Thoracic aorta (tissue), 2 donors: ENCODE results near the gene FLOT2. TPM values are rescaled to one million over a fixed set of nuclear protein-coding genes. Genes with fewer than 3 reads are reported as not detected.
"Not testable (repeated sequence)": the region's sequence is repeated elsewhere in the genome, so short reads cannot be mapped to it uniquely, and the experiment has no call there.

Experiments
- ATAC-seq: fragments of 150-250 bp; one replicate; pipeline ENCODE4 v1.8.0; 2017; ENCODE audit warnings: low read depth; ENCODE audit not compliant: insufficient number of reproducible peaks, low FRiP score
- DNase-seq: peaks from one replicate; pipeline ENCODE4 v3.0.0-alpha.2; 2020; ENCODE audit warnings: low spot score
- H3K27ac ChIP-seq, 2 donors: fragments of 200-600 bp; sonication (generic); 1 replicate in 1 of 2; 2 replicates in 1 of 2; pipeline ENCODE4 v1.5.1; 2016; ENCODE audit warnings: mild to moderate bottlenecking in 2 of 2, moderate library complexity in 2 of 2
- H3K27me3 ChIP-seq: fragments of 200-600 bp; sonication (generic); replicated peaks from 2 replicates; pipeline ENCODE4 v1.6.0; 2016; ENCODE audit warnings: mild to moderate bottlenecking; ENCODE audit not compliant: insufficient read depth
- H3K36me3 ChIP-seq: fragments of 200-600 bp; sonication (generic); one replicate; pipeline ENCODE4 v1.5.1; 2016
- H3K4me1 ChIP-seq, 2 donors: fragments of 200-600 bp; sonication (generic); 1 replicate in 1 of 2; 2 replicates in 1 of 2; pipeline versions ENCODE4 v1.5.1 to v1.6.0; 2016; ENCODE audit warnings: low read depth in 2 of 2, mild to moderate bottlenecking in 1 of 2; ENCODE audit not compliant: control insufficient read depth in 1 of 2
- H3K4me3 ChIP-seq: fragments of 200-600 bp; sonication (generic); 2 replicates; pipeline ENCODE4 v1.5.1; 2016; ENCODE audit warnings: mild to moderate bottlenecking
- H3K9me3 ChIP-seq: fragments of 200-600 bp; sonication (generic); 2 replicates; pipeline ENCODE4 v1.5.1; 2016
- CTCF ChIP-seq: fragments of 200-600 bp; sonication (generic); IDR thresholded peaks from one replicate; pipeline ENCODE4 v1.5.1; 2019; ENCODE audit warnings: antibody characterized with exemption
- total RNA-seq, 2 donors: library from RNA; depleted of rRNA; stranded (reverse); fragments of >200 nt; gene quantifications; one replicate each; pipeline versions ENCODE4 v1.1.0 to v1.2.3, GENCODE V29; 2016

Gene FLOT2
- total RNA-seq, 2 donors from 2014 or later, result 71.3 to 92.1 TPM

- no peaks in the 10 kb centered on the region for H3K27me3 ChIP-seq
- H3K36me3 ChIP-seq, result no peaks in the 10 kb centered on the region
- TF ChIP-seq CTCF, result no peak
- ATAC-seq (no peak), DNase-seq (no peak)
- H3K9me3 ChIP-seq, result no peaks in the 10 kb centered on the region
- no peak overlapping the region for H3K4me3 ChIP-seq
- peak overlapping the region in 1 of 2 donors; percentile 36 for H3K27ac ChIP-seq
- H3K4me1 ChIP-seq, result peaks cover 35 to 57% of the 10 kb centered on the region in 2 donors
Observed at GRCh38 chr17:28937044-28937729, 39.7 kb upstream of the FLOT2 start.

DNA sequence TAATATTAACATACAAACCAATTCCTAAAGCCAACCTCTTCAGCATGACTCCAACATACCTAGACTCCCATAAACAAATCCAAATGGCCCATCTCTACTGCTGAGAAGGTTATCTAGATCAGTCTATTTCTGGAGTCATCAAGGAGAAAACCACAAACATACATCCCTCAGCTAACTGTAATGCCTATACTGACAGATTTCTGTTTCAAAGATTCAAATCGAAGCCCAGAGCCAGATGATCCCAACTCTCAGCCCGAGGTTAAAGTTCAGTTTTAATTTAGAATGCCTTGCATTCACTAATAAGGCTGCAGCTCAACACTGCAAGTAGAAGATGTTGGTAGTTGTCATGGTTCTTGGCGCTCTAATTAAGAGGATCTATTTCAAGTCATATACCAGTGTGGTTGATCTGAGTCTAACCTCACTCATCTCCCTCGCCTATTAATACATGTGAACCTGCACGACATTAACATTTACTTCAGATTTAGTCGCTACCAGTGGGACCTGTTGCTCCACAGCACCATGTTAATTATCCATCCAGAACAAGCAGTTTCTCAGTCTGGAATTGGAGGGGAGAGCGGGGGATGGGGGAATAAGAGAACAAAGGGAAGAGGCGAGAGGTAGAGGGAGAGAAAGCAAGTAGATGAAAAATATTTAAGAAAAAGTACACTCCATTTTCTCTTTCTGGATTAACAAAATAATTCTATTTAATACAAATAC, 38.4 kb upstream of the FLOT2 start:
- no peak for ATAC-seq
- TF ChIP-seq CTCF, result no peak

DNA sequence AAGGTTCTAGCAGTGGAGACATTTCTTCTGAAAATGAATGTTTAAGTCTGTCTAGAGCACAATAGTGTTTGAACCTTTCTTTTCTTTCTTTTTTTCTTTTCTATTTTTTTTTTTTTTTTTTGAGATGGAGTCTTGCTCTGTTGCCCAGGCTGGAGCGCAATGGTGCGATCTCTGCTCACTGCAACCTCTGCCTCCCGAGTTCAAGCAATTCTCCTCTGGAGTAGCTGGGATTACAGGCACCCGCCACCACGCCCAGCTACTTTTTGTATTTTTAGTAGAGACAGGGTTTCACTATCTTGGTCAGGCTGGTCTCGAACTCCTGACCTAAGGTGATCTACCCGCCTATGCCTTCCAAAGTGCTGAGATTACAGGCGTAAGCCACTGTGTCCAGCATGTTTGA, 37.0 kb upstream of the FLOT2 start:
- H3K9me3 ChIP-seq, H3K4me3 ChIP-seq, DNase-seq, ATAC-seq, H3K27me3 ChIP-seq, H3K36me3 ChIP-seq, H3K27ac ChIP-seq: not testable (repeated sequence)
- H3K4me1 ChIP-seq, result peaks cover 26 to 42% of the 10 kb centered on the region in 2 donors

More for the DNA sequence above, 38.4 kb upstream of the FLOT2 start:
- no peak for DNase-seq
- Histone ChIP-seq H3K4me1 (peaks cover 35 to 56% of the 10 kb centered on the region in 2 donors), H3K36me3 (no peaks in the 10 kb centered on the region), H3K27me3 (no peaks in the 10 kb centered on the region), H3K27ac (no peak overlapping the region), H3K4me3 (no peak overlapping the region), H3K9me3 (no peaks in the 10 kb centered on the region)

DNA sequence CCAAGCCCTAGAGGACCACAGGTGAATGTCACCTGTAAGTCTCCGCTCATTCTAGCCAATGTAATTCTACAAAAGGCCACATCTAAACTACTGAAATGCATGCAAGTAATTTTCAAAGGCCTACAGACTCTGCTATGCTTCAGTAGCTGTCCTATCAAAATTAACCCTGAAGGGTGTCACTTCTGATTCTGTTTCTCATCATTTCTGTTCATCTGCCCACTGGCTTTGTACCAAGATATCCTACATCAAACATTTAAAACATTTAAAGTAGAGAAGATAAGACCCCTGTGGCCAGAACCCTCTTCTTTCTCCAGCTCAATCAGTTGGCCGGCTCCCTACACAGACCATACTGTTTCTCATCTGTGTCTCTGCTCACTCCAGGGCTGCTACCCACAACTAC, 32.3 kb upstream of the FLOT2 start:
- DNase-seq, result no peak
- no peaks in the 10 kb centered on the region for H3K9me3 ChIP-seq
- peaks cover 3% of the 10 kb centered on the region for H3K36me3 ChIP-seq
- H3K4me3 ChIP-seq, result no peak overlapping the region
- ATAC-seq, result no peak
- H3K4me1 ChIP-seq, result peaks cover 0 to 11% of the 10 kb centered on the region in 2 donors
- H3K27me3 ChIP-seq, result no peaks in the 10 kb centered on the region
- TF ChIP-seq CTCF, result no peak
- H3K27ac ChIP-seq, result no peak overlapping the region

DNA sequence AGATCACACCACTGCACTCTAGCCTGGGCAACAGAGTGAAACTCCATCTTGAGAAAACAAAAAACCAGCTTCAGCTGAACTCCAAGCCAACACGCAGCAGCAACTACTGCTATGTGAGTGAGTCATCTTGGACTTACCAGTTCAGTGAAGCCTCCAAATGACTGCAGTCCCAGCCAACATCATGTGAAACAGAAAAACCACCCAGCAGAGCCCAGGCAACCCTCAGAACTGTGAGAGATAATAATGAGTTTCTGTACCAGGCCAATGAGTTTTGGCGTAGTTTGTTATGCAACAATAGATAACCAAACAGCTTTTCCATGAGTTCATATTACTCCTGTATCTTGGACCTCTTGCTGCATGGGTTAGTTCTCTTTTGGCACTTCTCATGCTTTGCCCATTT, 30.5 kb upstream of the FLOT2 start:
- no peak for TF ChIP-seq CTCF
- H3K27ac ChIP-seq, result no peak overlapping the region
- H3K4me3 ChIP-seq, result no peak overlapping the region
- H3K36me3 ChIP-seq, result peaks cover 10% of the 10 kb centered on the region
- no peak for DNase-seq
- H3K4me1 ChIP-seq, result peaks cover 0 to 11% of the 10 kb centered on the region in 2 donors
- H3K27me3 ChIP-seq, result no peaks in the 10 kb centered on the region
- ATAC-seq, result no peak
- H3K9me3 ChIP-seq, result no peaks in the 10 kb centered on the region
